IMR-90 (cell line): ENCODE measurements around the gene TRIM49D1.
"Not testable (repeated sequence)": the region's sequence is repeated elsewhere in the genome, so short reads cannot be mapped to it uniquely, and the experiment has no call there.

Source experiments
- CEBPB ChIP-seq: IDR thresholded peaks from 2 replicates; pipeline ENCODE4 v1.6.1; 2012; ENCODE audit warnings: low read depth, low read length, improper control_type of control experiment
- FOS ChIP-seq: fragments of 150-350 bp; IDR thresholded peaks from 2 replicates; pipeline ENCODE4 v1.6.1; 2016; ENCODE audit warnings: low read depth, low read length
- MXI1 ChIP-seq: IDR thresholded peaks from 2 replicates; pipeline ENCODE4 v1.6.1; 2012; ENCODE audit warnings: low read depth, mild to moderate bottlenecking, low read length, moderate library complexity, borderline replicate concordance
- POLR2A ChIP-seq: IDR thresholded peaks from 2 replicates; pipeline ENCODE4 v1.6.1; 2012; ENCODE audit warnings: mild to moderate bottlenecking, low read depth, low read length
- TF ChIP-seq, protein P1 (sequence below): conservative IDR thresholded peaks from 2 replicates; pipeline ENCODE4 v1.5.1; 2012; ENCODE audit warnings: mild to moderate bottlenecking, low read depth, low read length, improper control_type of control experiment
- TF ChIP-seq, protein P2 (sequence below): fragments of 150-350 bp; IDR thresholded peaks from 2 replicates; pipeline ENCODE4 v1.6.1; 2017; ENCODE audit warnings: mild to moderate bottlenecking, antibody characterized with exemption, low read length, low read depth

DNA sequence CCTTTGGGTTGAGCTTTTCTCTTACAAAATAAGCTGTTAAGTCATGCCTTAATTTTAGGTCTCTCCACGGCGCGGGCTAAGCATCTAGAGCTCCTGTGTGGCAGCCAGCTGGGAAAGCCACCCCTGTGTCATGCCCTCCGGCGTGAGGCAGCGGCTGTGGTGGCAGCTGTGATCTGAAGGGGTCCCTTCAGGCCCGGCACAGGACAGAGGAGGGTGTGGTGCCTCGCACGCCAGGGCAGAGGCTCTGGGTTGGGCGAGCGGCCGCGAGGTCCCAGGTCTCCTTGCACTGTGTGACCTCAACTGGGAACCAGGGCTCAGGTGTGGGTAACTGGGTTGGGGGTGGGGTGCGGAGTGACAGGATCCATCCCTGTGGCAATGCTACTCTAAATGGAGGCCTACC lies 21.2 kb downstream of the TRIM49D1 start:
- TF ChIP-seq, protein P1, sequence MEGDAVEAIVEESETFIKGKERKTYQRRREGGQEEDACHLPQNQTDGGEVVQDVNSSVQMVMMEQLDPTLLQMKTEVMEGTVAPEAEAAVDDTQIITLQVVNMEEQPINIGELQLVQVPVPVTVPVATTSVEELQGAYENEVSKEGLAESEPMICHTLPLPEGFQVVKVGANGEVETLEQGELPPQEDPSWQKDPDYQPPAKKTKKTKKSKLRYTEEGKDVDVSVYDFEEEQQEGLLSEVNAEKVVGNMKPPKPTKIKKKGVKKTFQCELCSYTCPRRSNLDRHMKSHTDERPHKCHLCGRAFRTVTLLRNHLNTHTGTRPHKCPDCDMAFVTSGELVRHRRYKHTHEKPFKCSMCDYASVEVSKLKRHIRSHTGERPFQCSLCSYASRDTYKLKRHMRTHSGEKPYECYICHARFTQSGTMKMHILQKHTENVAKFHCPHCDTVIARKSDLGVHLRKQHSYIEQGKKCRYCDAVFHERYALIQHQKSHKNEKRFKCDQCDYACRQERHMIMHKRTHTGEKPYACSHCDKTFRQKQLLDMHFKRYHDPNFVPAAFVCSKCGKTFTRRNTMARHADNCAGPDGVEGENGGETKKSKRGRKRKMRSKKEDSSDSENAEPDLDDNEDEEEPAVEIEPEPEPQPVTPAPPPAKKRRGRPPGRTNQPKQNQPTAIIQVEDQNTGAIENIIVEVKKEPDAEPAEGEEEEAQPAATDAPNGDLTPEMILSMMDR, result not testable (repeated sequence)
- not testable (repeated sequence) for TF ChIP-seq MXI1, POLR2A, FOS, CEBPB
- TF ChIP-seq, protein P2, sequence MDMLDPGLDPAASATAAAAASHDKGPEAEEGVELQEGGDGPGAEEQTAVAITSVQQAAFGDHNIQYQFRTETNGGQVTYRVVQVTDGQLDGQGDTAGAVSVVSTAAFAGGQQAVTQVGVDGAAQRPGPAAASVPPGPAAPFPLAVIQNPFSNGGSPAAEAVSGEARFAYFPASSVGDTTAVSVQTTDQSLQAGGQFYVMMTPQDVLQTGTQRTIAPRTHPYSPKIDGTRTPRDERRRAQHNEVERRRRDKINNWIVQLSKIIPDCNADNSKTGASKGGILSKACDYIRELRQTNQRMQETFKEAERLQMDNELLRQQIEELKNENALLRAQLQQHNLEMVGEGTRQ, result not testable (repeated sequence)
